Trophoblast cell (in vitro differentiated cells and primary cell): ENCODE results near the gene MLYCD.

Experiments
- DNase-seq, 2 donors: peaks; one replicate each; pipeline ENCODE4 v3.0.0-alpha.2; 2016
- H2AFZ ChIP-seq: 2 replicates; pipeline ENCODE4 v1.6.1; 2013; ENCODE audit warnings: low read length, moderate library complexity, mild to moderate bottlenecking; ENCODE audit not compliant: insufficient read depth, poor library complexity
- H2AK5ac ChIP-seq: 2 replicates; pipeline ENCODE4 v1.6.1; 2013; ENCODE audit warnings: mild to moderate bottlenecking, low read length
- H2BK120ac ChIP-seq: 2 replicates; pipeline ENCODE4 v1.6.1; 2013; ENCODE audit warnings: low read length, mild to moderate bottlenecking, moderate library complexity; ENCODE audit not compliant: insufficient read depth, poor library complexity
- H2BK12ac ChIP-seq: 2 replicates; pipeline ENCODE4 v1.6.1; 2013; ENCODE audit warnings: mild to moderate bottlenecking, low read length, moderate library complexity
- H2BK5ac ChIP-seq: 2 replicates; pipeline ENCODE4 v1.6.1; 2013; ENCODE audit warnings: low read length, low read depth, moderate library complexity, mild to moderate bottlenecking; ENCODE audit not compliant: poor library complexity
- H3K14ac ChIP-seq: 2 replicates; pipeline ENCODE4 v1.6.1; 2013; ENCODE audit warnings: mild to moderate bottlenecking, low read length
- H3K18ac ChIP-seq: 2 replicates; pipeline ENCODE4 v1.6.1; 2013; ENCODE audit warnings: mild to moderate bottlenecking, low read length
- H3K23ac ChIP-seq: 2 replicates; pipeline ENCODE4 v1.6.1; 2013; ENCODE audit warnings: low read length
- H3K27ac ChIP-seq: 2 replicates; pipeline ENCODE4 v1.5.1; 2013; ENCODE audit warnings: low read depth, mild to moderate bottlenecking, inconsistent platforms, low read length, moderate library complexity
- H3K27me3 ChIP-seq: 2 replicates; pipeline ENCODE4 v1.6.1; 2013; ENCODE audit warnings: inconsistent platforms, mild to moderate bottlenecking, low read length, moderate library complexity; ENCODE audit not compliant: insufficient read depth
- H3K36me3 ChIP-seq, 2 experiments: 1 replicate in 1 of 2; 2 replicates in 1 of 2; pipeline ENCODE4 v1.6.1; 2013; ENCODE audit warnings: low read length in 2 of 2, mild to moderate bottlenecking in 2 of 2, moderate library complexity in 1 of 2; ENCODE audit not compliant: insufficient read depth in 2 of 2, control insufficient read depth in 1 of 2
- H3K4ac ChIP-seq: 2 replicates; pipeline ENCODE4 v1.6.1; 2013; ENCODE audit warnings: low read depth, mild to moderate bottlenecking, low read length, moderate library complexity
- H3K4me1 ChIP-seq, 2 experiments: 1 replicate in 1 of 2; 2 replicates in 1 of 2; pipeline ENCODE4 v1.6.1; 2013; ENCODE audit warnings: low read length in 2 of 2, mild to moderate bottlenecking in 2 of 2, moderate library complexity in 1 of 2; ENCODE audit not compliant: insufficient read depth in 2 of 2, control insufficient read depth in 1 of 2
- H3K4me2 ChIP-seq: 2 replicates; pipeline ENCODE4 v1.6.1; 2013; ENCODE audit warnings: inconsistent platforms, mild to moderate bottlenecking, low read length, moderate library complexity
- H3K4me3 ChIP-seq: 2 replicates; pipeline ENCODE4 v1.5.1; 2013; ENCODE audit warnings: mild to moderate bottlenecking, low read depth, low read length, inconsistent platforms
- H3K79me1 ChIP-seq: one replicate; pipeline ENCODE4 v1.6.1; 2013; ENCODE audit warnings: low read length
- H3K79me2 ChIP-seq: 2 replicates; pipeline ENCODE4 v1.6.1; 2013; ENCODE audit warnings: low read length, mild to moderate bottlenecking; ENCODE audit not compliant: control insufficient read depth, insufficient read depth, poor library complexity
- H3K9ac ChIP-seq: 2 replicates; pipeline ENCODE4 v1.6.1; 2013; ENCODE audit warnings: mild to moderate bottlenecking, low read length
- H3K9me3 ChIP-seq: 2 replicates; pipeline ENCODE4 v1.6.1; 2013; ENCODE audit warnings: low read depth, mild to moderate bottlenecking, control low read depth, inconsistent platforms, low read length; ENCODE audit not compliant: insufficient read depth
- H4K12ac ChIP-seq: 2 replicates; pipeline ENCODE4 v1.6.1; 2013; ENCODE audit warnings: low read depth, mild to moderate bottlenecking, low read length, moderate library complexity
- H4K8ac ChIP-seq: 2 replicates; pipeline ENCODE4 v1.6.1; 2013; ENCODE audit warnings: low read depth, mild to moderate bottlenecking, low read length, moderate library complexity
- H4K91ac ChIP-seq: one replicate; pipeline ENCODE4 v1.6.1; 2013; ENCODE audit warnings: low read depth, mild to moderate bottlenecking, low read length, moderate library complexity
- WGBS: extraction: QIAGEN DNeasy Blood & Tissue Kit; methylation state at CpG from one replicate; pipeline ENCODE4 v1.1.7; 2013; ENCODE audit warnings: missing lambda C conversion rate; ENCODE audit not compliant: insufficient read length, insufficient coverage; ENCODE audit errors: extremely low coverage; 5-methylcytosine and 5-hydroxymethylcytosine counted together

The MLYCD gene

GRCh38 chr16:83945587-83945986, 46.7 kb downstream of the MLYCD start:
- WGBS: no CpG with 5 or more reads among the region's 10 CpGs
- no peaks in the 10 kb centered on the region for H3K27me3 ChIP-seq

GRCh38 chr16:83946154-83946780, 47.4 kb downstream of the MLYCD start:
- no peak overlapping the region for H4K12ac ChIP-seq
- H2BK120ac ChIP-seq: no peak overlapping the region
- H3K4ac ChIP-seq: no peak overlapping the region
- peaks cover 3% of the 10 kb centered on the region for H3K9me3 ChIP-seq
- DNase-seq: no peak
- no peak overlapping the region for H2BK12ac ChIP-seq
- no peak overlapping the region for H4K91ac ChIP-seq
- H3K23ac ChIP-seq: no peak overlapping the region
- no peaks in the 10 kb centered on the region for H3K79me2 ChIP-seq
- H3K14ac ChIP-seq: no peak overlapping the region
- H3K27ac ChIP-seq: no peak overlapping the region
- peaks cover 9 to 12% of the 10 kb centered on the region in 2 experiments for H3K4me1 ChIP-seq
- H3K27me3 ChIP-seq: no peaks in the 10 kb centered on the region
- H3K18ac ChIP-seq: no peak overlapping the region
- H3K36me3 ChIP-seq: no peaks in the 10 kb centered on the region
- no peak overlapping the region for H3K4me2 ChIP-seq
- no peak overlapping the region for H3K9ac ChIP-seq
- no peaks in the 10 kb centered on the region for H3K79me1 ChIP-seq
- no peak overlapping the region for H3K4me3 ChIP-seq
- WGBS: no CpG with 5 or more reads among the region's 24 CpGs
- H2AK5ac ChIP-seq: no peak overlapping the region
- no peak overlapping the region for H2BK5ac ChIP-seq
- H4K8ac ChIP-seq: no peak overlapping the region
- no peak overlapping the region for H2AFZ ChIP-seq

More at GRCh38 chr16:83945587-83945986, 46.7 kb downstream of the MLYCD start:
- Histone ChIP-seq H2AFZ (no peak overlapping the region), H3K4me2 (no peak overlapping the region), H3K36me3 (no peaks in the 10 kb centered on the region), H2BK120ac (no peak overlapping the region), H3K14ac (no peak overlapping the region), H3K27ac (no peak overlapping the region), H3K79me2 (no peaks in the 10 kb centered on the region), H2BK12ac (no peak overlapping the region), H3K79me1 (no peaks in the 10 kb centered on the region), H4K8ac (no peak overlapping the region), H3K4me1 (peaks cover 9 to 12% of the 10 kb centered on the region in 2 experiments), H3K4ac (no peak overlapping the region), H3K4me3 (no peak overlapping the region), H3K9me3 (peaks cover 2% of the 10 kb centered on the region), H3K23ac (no peak overlapping the region), H2AK5ac (no peak overlapping the region), H4K12ac (no peak overlapping the region), H2BK5ac (no peak overlapping the region), H3K18ac (no peak overlapping the region), H3K9ac (no peak overlapping the region), H4K91ac (no peak overlapping the region)
- DNase-seq: no peak

- H3K27ac ChIP-seq: no peak overlapping the region
- H4K8ac ChIP-seq: no peak overlapping the region
- H3K27me3 ChIP-seq: no peaks in the 10 kb centered on the region
- no peak overlapping the region for H4K91ac ChIP-seq
- H3K36me3 ChIP-seq: no peaks in the 10 kb centered on the region
- peaks cover 3% of the 10 kb centered on the region for H3K9me3 ChIP-seq
- H3K4me3 ChIP-seq: no peak overlapping the region
- H3K4me2 ChIP-seq: no peak overlapping the region
- no peak for DNase-seq
- H2BK5ac ChIP-seq: no peak overlapping the region
- no peak overlapping the region for H2BK12ac ChIP-seq
- H3K18ac ChIP-seq: no peak overlapping the region
- H3K14ac ChIP-seq: no peak overlapping the region
- H2BK120ac ChIP-seq: no peak overlapping the region
- H2AFZ ChIP-seq: no peak overlapping the region
- H3K79me2 ChIP-seq: no peaks in the 10 kb centered on the region
- H4K12ac ChIP-seq: no peak overlapping the region
- no peaks in the 10 kb centered on the region for H3K79me1 ChIP-seq
- no peak overlapping the region for H2AK5ac ChIP-seq
- H3K4me1 ChIP-seq: peaks cover 9 to 12% of the 10 kb centered on the region in 2 experiments
- WGBS: no CpG with 5 or more reads among the region's 21 CpGs
- no peak overlapping the region for H3K9ac ChIP-seq
- H3K23ac ChIP-seq: no peak overlapping the region
- H3K4ac ChIP-seq: no peak overlapping the region
These were observed 48.1 kb downstream of the MLYCD start for GRCh38 chr16:83946781-83947566.

GRCh38 chr16:83947642-83948234, 48.8 kb downstream of the MLYCD start:
- Histone ChIP-seq H2BK12ac (no peak overlapping the region), H3K27ac (no peak overlapping the region), H3K23ac (no peak overlapping the region), H3K36me3 (no peaks in the 10 kb centered on the region), H4K8ac (no peak overlapping the region), H2AK5ac (no peak overlapping the region), H2BK120ac (no peak overlapping the region), H3K14ac (no peak overlapping the region), H3K9me3 (peaks cover 3% of the 10 kb centered on the region), H2BK5ac (no peak overlapping the region), H3K9ac (no peak overlapping the region), H3K18ac (no peak overlapping the region), H3K4me1 (peaks cover 8 to 13% of the 10 kb centered on the region in 2 experiments), H3K4me3 (no peak overlapping the region), H3K79me1 (no peaks in the 10 kb centered on the region), H3K27me3 (no peaks in the 10 kb centered on the region), H4K91ac (no peak overlapping the region), H2AFZ (no peak overlapping the region), H3K79me2 (no peaks in the 10 kb centered on the region), H4K12ac (no peak overlapping the region), H3K4me2 (no peak overlapping the region), H3K4ac (no peak overlapping the region)
- DNase-seq: no peak
- WGBS: no CpG with 5 or more reads among the region's 14 CpGs
